Measurements from ENCODE around the gene GPR35. TPM values are rescaled to one million over a fixed set of nuclear protein-coding genes. Genes with fewer than 3 reads are reported as not detected.

The GPR35 gene
- total and polyA plus RNA-seq, 10 of the 15 experiments (the other 5 are each of a cell fraction or from before 2014, with no cell fraction given) = 0.14 to 1.6 (median 0.75) TPM; not detected in 3

DNA sequence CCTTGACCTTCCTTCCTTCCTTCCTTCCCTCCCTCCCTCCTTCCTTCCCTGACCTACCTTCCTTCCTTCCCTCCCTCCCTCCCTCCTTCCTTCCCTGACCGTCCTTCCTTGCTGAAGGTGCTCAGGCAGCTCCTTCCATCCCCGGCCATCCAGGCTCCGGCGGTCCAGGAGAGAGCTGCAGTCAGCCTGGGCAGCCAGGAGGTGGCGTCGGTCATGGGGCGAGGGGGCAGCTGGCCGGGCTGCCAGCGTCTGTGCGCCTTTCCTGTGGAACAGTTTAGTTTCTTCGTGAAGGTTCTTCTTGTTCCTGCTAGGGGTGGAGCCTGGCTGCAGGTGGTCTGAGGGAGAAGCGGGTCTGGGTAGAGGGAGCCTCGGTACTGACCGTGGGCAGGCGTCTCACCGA lies 15.7 kb downstream of the GPR35 start:
- ATAC-seq (no peak), DNase-seq (ENCODE audit: low read depth, low spot score) (no peak), FAIRE-seq (no peak)
- WGBS (ENCODE audit: insufficient coverage, insufficient replicate concordance, low lambda C conversion rate, missing lambda C conversion rate) = 75% methylated on average over 15 of the region's 16 CpGs
- CTCF ChIA-PET = no interaction called here
- no peak overlapping the region for H3K4me2 ChIP-seq (ENCODE audit: control insufficient read depth, insufficient read depth)
- no peak overlapping the region for H2AFZ ChIP-seq (ENCODE audit: control insufficient read depth, low read depth, low read length)
- H3K4me1 ChIP-seq (ENCODE audit: control insufficient read depth, insufficient read depth, low read length) = no peaks in the 10 kb centered on the region
- RAD21 ChIA-PET (ENCODE audit: unreplicated experiment) = no interaction called here
- in situ Hi-C loops (cut with MboI) (no loop called here), intact Hi-C loops (cut with micrococcal nuclease; ENCODE audit: unreplicated experiment) (no loop called here)
- SMC1A ChIA-PET (ENCODE audit: uncharacterized antibody, unreplicated experiment) = no interaction called here
- H4K20me1 ChIP-seq (ENCODE audit: control insufficient read depth, insufficient read depth) = no peaks in the 10 kb centered on the region
- no peaks in the 10 kb centered on the region for H3K79me2 ChIP-seq (ENCODE audit: control insufficient read depth, insufficient read depth, low read length)
- no peaks in the 10 kb centered on the region for H3K36me3 ChIP-seq (ENCODE audit: control insufficient read depth in 2 of 2, insufficient read depth in 2 of 2, low read length in 1 of 2)
- H3K27ac ChIP-seq (ENCODE audit: control insufficient read depth, insufficient read depth) = no peak overlapping the region
- POLR2A ChIA-PET = no interaction called here
- no peak overlapping the region for H3K9ac ChIP-seq (ENCODE audit: control insufficient read depth, insufficient read depth, low read length)
- H3K9me3 ChIP-seq (replicated peaks; ENCODE audit: control insufficient read depth, insufficient read depth, low read length) = no peaks in the 10 kb centered on the region; the same call in 2 of the 3 replicates
- H3K27me3 ChIP-seq (replicated peaks in 1 of 2; ENCODE audit: control insufficient read depth in 2 of 2, insufficient read depth in 2 of 2, low read length in 1 of 2) = no peaks in the 10 kb centered on the region
- BruUV-seq (replicated peaks) = no TSS peak
- H3K4me3 ChIP-seq = no peak overlapping the region
- TF ChIP-seq, protein P1, sequence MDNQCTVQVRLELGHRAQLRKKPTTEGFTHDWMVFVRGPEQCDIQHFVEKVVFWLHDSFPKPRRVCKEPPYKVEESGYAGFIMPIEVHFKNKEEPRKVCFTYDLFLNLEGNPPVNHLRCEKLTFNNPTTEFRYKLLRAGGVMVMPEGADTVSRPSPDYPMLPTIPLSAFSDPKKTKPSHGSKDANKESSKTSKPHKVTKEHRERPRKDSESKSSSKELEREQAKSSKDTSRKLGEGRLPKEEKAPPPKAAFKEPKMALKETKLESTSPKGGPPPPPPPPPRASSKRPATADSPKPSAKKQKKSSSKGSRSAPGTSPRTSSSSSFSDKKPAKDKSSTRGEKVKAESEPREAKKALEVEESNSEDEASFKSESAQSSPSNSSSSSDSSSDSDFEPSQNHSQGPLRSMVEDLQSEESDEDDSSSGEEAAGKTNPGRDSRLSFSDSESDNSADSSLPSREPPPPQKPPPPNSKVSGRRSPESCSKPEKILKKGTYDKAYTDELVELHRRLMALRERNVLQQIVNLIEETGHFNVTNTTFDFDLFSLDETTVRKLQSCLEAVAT (IDR thresholded peaks at IDR 0.05) = no peak
- TF ChIP-seq, protein P2, sequence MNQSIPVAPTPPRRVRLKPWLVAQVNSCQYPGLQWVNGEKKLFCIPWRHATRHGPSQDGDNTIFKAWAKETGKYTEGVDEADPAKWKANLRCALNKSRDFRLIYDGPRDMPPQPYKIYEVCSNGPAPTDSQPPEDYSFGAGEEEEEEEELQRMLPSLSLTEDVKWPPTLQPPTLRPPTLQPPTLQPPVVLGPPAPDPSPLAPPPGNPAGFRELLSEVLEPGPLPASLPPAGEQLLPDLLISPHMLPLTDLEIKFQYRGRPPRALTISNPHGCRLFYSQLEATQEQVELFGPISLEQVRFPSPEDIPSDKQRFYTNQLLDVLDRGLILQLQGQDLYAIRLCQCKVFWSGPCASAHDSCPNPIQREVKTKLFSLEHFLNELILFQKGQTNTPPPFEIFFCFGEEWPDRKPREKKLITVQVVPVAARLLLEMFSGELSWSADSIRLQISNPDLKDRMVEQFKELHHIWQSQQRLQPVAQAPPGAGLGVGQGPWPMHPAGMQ (IDR thresholded peaks at IDR 0.05; ENCODE audit: borderline replicate concordance) = no peak
- TF ChIP-seq, protein P3, sequence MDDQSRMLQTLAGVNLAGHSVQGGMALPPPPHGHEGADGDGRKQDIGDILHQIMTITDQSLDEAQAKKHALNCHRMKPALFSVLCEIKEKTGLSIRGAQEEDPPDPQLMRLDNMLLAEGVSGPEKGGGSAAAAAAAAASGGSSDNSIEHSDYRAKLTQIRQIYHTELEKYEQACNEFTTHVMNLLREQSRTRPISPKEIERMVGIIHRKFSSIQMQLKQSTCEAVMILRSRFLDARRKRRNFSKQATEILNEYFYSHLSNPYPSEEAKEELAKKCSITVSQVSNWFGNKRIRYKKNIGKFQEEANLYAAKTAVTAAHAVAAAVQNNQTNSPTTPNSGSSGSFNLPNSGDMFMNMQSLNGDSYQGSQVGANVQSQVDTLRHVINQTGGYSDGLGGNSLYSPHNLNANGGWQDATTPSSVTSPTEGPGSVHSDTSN (IDR thresholded peaks at IDR 0.05; ENCODE audit: insufficient replicate concordance, low read depth, low read length) = no peak
- TF ChIP-seq NBN (IDR thresholded peaks at IDR 0.05) = no peak
- no peak for TF ChIP-seq MTA2 (IDR thresholded peaks at IDR 0.05; ENCODE audit: low read depth)
- no peak for TF ChIP-seq ZZZ3 (IDR thresholded peaks at IDR 0.05; ENCODE audit: control insufficient read depth, insufficient read length, low read depth)
- TF ChIP-seq, protein P4, sequence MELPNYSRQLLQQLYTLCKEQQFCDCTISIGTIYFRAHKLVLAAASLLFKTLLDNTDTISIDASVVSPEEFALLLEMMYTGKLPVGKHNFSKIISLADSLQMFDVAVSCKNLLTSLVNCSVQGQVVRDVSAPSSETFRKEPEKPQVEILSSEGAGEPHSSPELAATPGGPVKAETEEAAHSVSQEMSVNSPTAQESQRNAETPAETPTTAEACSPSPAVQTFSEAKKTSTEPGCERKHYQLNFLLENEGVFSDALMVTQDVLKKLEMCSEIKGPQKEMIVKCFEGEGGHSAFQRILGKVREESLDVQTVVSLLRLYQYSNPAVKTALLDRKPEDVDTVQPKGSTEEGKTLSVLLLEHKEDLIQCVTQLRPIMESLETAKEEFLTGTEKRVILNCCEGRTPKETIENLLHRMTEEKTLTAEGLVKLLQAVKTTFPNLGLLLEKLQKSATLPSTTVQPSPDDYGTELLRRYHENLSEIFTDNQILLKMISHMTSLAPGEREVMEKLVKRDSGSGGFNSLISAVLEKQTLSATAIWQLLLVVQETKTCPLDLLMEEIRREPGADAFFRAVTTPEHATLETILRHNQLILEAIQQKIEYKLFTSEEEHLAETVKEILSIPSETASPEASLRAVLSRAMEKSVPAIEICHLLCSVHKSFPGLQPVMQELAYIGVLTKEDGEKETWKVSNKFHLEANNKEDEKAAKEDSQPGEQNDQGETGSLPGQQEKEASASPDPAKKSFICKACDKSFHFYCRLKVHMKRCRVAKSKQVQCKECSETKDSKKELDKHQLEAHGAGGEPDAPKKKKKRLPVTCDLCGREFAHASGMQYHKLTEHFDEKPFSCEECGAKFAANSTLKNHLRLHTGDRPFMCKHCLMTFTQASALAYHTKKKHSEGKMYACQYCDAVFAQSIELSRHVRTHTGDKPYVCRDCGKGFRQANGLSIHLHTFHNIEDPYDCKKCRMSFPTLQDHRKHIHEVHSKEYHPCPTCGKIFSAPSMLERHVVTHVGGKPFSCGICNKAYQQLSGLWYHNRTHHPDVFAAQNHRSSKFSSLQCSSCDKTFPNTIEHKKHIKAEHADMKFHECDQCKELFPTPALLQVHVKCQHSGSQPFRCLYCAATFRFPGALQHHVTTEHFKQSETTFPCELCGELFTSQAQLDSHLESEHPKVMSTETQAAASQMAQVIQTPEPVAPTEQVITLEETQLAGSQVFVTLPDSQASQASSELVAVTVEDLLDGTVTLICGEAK (IDR thresholded peaks at IDR 0.05; ENCODE audit: borderline replicate concordance) = no peak
- no peak for TF ChIP-seq RELA (IDR thresholded peaks at IDR 0.05; ENCODE audit: borderline replicate concordance, partially characterized antibody)
- TF ChIP-seq MEF2B (IDR thresholded peaks at IDR 0.05; ENCODE audit: partially characterized antibody, poor library complexity, severe bottlenecking) = no peak
- TF ChIP-seq, protein P5, sequence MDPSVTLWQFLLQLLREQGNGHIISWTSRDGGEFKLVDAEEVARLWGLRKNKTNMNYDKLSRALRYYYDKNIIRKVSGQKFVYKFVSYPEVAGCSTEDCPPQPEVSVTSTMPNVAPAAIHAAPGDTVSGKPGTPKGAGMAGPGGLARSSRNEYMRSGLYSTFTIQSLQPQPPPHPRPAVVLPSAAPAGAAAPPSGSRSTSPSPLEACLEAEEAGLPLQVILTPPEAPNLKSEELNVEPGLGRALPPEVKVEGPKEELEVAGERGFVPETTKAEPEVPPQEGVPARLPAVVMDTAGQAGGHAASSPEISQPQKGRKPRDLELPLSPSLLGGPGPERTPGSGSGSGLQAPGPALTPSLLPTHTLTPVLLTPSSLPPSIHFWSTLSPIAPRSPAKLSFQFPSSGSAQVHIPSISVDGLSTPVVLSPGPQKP (IDR thresholded peaks at IDR 0.05; ENCODE audit: low read depth, low read length) = no peak
- TF ChIP-seq NFYA (IDR thresholded peaks at IDR 0.05; ENCODE audit: borderline replicate concordance, low read depth, low read length) = no peak

Data from GM12878 (cell line).